Measurements from ENCODE around the gene DPYD. TPM values are rescaled to one million over a fixed set of nuclear protein-coding genes. Genes with fewer than 3 reads are reported as not detected.

The DPYD gene
- total RNA-seq, 1 donor from 2014 or later: 8.5 TPM

GRCh38 chr1:97812076-97812475, 108.8 kb downstream of the DPYD start:
- Mint-ChIP-seq H3K27ac (no peak overlapping the region), H3K27me3 (no peaks in the 10 kb centered on the region), H3K36me3 (peaks cover 4% of the 10 kb centered on the region), H3K4me1 (ENCODE audit: unreplicated experiment) (no peaks in the 10 kb centered on the region), H3K9me3 (no peaks in the 10 kb centered on the region), H3K4me3 (no peak overlapping the region)
- no peak for DNase-seq (ENCODE audit: extremely low spot score, unreplicated experiment)
- no peak for TF ChIP-seq CTCF (conservative IDR thresholded peaks at IDR 0.05)

GRCh38 chr1:97806996-97807520, 113.8 kb downstream of the DPYD start:
- Mint-ChIP-seq H3K9me3 (no peaks in the 10 kb centered on the region), H3K27ac (no peak overlapping the region), H3K4me1 (ENCODE audit: unreplicated experiment) (no peaks in the 10 kb centered on the region), H3K4me3 (no peak overlapping the region), H3K36me3 (peaks cover 4% of the 10 kb centered on the region), H3K27me3 (no peaks in the 10 kb centered on the region)
- TF ChIP-seq CTCF (conservative IDR thresholded peaks at IDR 0.05): no peak
- DNase-seq (ENCODE audit: extremely low spot score, unreplicated experiment): no peak

GRCh38 chr1:97806326-97806725, 114.5 kb downstream of the DPYD start:
- Mint-ChIP-seq H3K36me3 (peaks cover 4% of the 10 kb centered on the region), H3K9me3 (no peaks in the 10 kb centered on the region), H3K4me3 (no peak overlapping the region), H3K27me3 (no peaks in the 10 kb centered on the region), H3K27ac (no peak overlapping the region), H3K4me1 (ENCODE audit: unreplicated experiment) (no peaks in the 10 kb centered on the region)
- DNase-seq (ENCODE audit: extremely low spot score, unreplicated experiment): no peak
- no peak for TF ChIP-seq CTCF (conservative IDR thresholded peaks at IDR 0.05)

- no peak for DNase-seq (ENCODE audit: extremely low spot score, unreplicated experiment)
- H3K9me3 Mint-ChIP-seq: no peaks in the 10 kb centered on the region
- H3K4me1 Mint-ChIP-seq (ENCODE audit: unreplicated experiment): no peaks in the 10 kb centered on the region
- TF ChIP-seq CTCF (conservative IDR thresholded peaks at IDR 0.05): no peak
- no peaks in the 10 kb centered on the region for H3K36me3 Mint-ChIP-seq
- no peaks in the 10 kb centered on the region for H3K27me3 Mint-ChIP-seq
- H3K27ac Mint-ChIP-seq: no peak overlapping the region
- no peak overlapping the region for H3K4me3 Mint-ChIP-seq
Measured at GRCh38 chr1:97805093-97805492, 115.7 kb downstream of the DPYD start.

GRCh38 chr1:97803026-97803425, 117.8 kb downstream of the DPYD start:
- Mint-ChIP-seq H3K27ac (no peak overlapping the region), H3K36me3 (no peaks in the 10 kb centered on the region), H3K4me3 (no peak overlapping the region), H3K4me1 (ENCODE audit: unreplicated experiment) (no peaks in the 10 kb centered on the region), H3K9me3 (no peaks in the 10 kb centered on the region), H3K27me3 (no peaks in the 10 kb centered on the region)
- TF ChIP-seq CTCF (conservative IDR thresholded peaks at IDR 0.05): no peak
- no peak for DNase-seq (ENCODE audit: extremely low spot score, unreplicated experiment)

GRCh38 chr1:97802011-97802410, 118.8 kb downstream of the DPYD start:
- no peaks in the 10 kb centered on the region for H3K4me1 Mint-ChIP-seq (ENCODE audit: unreplicated experiment)
- H3K27ac Mint-ChIP-seq: no peak overlapping the region

More at GRCh38 chr1:97802011-97802410, 118.8 kb downstream of the DPYD start:
- Mint-ChIP-seq H3K4me3 (no peak overlapping the region), H3K9me3 (no peaks in the 10 kb centered on the region), H3K27me3 (no peaks in the 10 kb centered on the region), H3K36me3 (no peaks in the 10 kb centered on the region)
- no peak for TF ChIP-seq CTCF (conservative IDR thresholded peaks at IDR 0.05)
- no peak for DNase-seq (ENCODE audit: extremely low spot score, unreplicated experiment)
